NCI-H524 (cell line): ENCODE data around the gene DAB1.
A peak's percentile ranks its signal among the peaks of the same experiment; 100 is the strongest.

Experiments used
- DNase-seq, 2 experiments: peaks; one replicate each; lab custom pipeline; 2025; lab: John Stamatoyannopoulos, UW

Gene DAB1

DNA sequence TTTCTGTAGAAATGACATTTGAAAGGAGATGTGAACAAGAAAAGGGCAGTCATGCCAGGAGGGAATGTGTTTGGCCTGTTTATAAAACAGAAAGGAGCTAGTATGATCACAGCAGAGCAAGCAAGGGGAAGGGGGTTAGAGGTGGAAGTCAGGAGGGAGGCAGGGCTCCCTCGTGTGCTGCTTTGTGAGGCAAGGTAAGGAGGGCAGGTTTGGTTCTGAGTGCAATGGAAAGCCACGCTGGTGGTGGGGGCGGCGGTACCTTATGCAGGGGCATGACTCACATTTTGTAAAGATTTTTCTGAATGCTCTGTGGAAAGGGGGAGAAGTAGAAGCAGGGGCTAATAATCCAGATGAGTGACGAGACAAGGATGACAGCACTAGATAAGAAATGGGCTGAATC, 260.5 kb downstream of the DAB1 start:
- no peak for DNase-seq

DNA sequence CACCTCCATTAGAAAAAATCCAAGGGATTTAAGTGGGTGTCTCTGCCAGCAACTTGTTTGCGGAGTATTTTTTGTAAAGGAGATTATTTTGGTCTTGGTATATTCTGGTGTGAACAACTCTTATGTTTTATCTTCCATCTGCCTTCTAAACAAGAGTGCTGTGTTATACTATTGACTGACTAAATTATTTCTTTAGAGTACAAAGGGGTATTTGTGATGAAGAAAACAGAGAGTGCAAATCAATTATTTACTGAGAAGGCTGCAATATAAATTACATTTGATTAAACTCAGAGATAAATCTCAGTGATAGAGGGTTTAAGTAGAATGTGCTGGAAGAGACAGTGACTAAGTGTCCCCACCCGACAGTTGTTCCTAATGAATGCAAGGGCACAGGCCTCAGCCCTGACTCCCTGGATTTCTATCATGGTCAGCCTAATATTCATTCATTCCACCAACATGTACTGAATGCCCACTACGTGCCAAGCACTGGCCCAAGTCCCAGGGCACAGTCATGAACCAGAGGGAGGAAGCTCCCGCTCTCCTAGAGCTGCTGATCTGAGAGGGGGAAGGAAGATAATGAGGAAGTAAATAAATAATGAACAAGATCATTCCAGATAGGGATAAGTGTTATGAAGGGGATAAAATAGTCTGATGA, 261.1 kb downstream of the DAB1 start:
- no peak for DNase-seq

DNA sequence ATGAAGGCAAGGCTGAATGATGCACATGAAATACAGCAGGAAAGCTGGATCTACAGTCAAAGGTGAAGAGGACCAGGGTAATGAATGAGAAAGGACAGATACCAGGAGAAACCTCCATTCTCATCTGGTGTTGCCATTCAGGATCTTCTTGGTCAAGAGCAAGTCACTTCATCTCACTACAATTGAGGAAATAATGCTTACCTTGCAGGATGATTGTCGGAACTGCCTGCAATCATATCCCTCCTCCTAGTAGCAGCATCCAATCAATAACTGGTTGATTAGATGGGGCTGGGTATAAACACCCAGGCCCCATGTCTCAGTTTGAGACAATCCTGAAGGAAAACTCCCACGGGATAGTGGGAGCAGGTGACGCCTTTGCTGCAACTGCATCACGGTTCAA, 263.3 kb downstream of the DAB1 start:
- no peak for DNase-seq

DNA sequence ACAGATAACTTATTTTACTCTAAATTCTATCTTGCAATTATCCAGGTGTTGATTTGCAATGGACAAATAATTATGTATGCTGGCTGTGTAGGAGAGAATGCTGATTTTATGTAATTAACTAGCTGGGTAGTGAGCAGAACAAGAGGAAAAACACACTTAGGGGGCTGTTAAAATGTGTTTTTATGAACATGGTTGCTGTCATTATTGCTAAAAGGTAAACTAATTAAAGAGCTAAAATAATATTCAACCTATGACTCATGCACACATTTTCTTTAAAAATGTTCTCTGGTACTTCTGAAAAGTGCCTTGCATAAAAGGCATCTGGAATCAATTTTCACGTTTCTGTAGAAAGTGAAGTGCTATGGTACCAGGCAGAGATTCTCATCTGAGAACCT, 265.3 kb downstream of the DAB1 start:
- DNase-seq = no peak

DNA sequence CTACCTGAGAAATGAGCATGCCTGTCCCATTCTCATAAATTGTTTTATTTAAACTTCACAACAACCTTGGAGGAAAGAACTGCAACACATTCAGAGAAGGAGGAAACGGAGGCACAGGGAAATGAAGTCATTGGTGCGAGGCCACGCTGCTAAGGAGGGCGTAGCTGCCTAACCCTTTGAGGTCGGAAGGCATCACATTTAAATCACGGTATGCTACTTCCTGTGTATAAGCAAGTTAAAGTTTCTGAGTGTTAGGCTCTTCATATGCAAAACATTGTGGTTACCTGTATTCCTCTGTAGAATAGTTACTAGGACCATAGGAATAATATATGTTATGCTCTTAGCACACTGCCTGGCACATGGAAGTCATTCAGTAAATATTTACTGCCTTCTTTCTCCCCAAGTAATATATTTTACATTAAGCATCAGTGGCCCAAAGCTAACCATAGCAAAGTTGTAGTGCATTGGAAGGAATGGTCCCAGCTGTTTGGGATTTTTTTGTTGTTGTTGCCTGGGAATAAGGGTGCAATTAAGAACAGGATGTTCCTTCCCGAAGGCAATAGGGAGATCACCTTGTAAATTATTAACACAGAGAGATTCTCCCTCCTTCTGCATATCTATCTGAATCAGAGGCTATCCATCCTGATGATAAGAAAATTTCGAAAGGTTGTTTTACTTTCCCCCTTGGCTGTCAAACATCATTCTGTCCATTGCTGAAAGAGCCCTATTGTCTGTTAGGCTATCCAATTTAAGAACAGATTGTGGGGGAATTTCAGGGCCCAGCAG, 265.8 kb downstream of the DAB1 start:
- no peak for DNase-seq

DNA sequence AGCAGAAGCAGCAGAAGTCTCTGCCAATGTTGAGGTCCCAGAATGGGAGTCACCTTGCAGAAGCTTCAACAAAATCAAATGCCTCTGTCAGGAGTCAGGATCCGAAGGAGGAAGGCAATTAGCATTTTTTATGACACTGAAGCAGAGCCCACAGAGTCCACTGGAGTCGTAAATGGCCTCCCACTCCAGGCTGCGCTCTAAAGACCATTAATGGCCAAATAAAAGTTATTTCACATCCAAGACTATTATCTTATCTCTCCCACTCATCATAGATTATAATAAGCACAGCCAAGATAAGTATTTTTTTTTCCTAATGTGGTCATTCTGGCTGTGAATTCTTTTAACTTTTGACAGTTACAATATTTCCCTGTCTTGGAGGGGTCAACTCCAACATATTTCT, 267.0 kb downstream of the DAB1 start:
- DNase-seq = no peak

DNA sequence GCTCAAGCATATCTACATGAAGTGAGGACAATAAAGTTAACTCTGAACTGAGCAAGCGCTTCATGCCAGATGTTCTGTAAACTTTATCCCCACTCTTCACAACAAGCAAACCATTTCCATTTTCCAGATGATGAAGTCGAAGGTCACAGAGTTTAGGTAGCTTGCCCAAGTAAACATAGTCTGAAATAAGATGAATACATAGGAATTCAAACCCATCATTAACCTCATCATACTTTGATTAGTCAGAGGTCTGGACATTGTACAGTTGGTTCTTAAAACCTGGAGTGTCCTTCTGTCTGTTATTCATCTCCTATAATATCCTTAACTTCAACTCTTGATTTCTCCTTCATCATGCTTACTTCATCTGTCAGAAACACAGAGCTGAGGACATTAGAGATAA, 277.8 kb downstream of the DAB1 start:
- DNase-seq = no peak

DNA sequence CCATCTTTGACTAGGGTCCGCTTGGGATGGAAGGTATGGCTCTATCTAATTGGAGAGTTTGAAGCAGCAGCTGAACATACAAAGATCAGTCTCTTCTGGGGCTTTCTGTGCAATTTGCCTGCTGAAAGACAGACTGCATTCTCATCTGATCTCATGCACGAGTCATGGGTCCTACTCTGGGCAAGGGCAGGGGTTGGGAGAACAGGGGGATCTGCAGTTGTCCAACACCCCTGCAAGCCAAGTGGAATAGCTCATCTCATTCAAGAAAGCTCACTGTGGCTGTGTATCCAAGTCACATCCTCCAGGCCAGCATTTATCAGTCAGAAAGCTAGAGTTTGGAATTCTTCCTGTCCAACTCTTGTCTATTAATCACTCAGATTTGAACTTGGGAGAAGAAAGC, 280.9 kb downstream of the DAB1 start:
- DNase-seq = no peak

DNA sequence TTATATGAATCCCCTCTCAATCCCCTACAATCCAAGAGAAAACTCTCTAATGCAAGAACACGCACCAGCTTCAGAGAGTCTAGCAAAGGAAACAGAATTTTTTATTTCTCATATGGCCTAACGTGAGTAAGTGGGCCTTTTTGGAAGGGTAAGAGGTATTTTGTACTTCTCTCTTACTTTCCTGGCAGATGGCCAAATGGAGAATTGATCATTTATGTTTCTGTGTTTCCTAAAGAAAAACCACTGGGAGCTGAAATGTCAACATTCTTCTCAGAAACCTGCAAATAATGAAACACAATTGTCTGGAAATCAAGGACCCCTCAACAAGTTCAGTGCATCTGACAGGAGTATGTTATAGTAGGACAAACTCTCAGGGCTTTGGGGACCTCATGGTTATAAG, 281.7 kb downstream of the DAB1 start:
- peak in 1 of 2 experiments; percentile 32 for DNase-seq

DNA sequence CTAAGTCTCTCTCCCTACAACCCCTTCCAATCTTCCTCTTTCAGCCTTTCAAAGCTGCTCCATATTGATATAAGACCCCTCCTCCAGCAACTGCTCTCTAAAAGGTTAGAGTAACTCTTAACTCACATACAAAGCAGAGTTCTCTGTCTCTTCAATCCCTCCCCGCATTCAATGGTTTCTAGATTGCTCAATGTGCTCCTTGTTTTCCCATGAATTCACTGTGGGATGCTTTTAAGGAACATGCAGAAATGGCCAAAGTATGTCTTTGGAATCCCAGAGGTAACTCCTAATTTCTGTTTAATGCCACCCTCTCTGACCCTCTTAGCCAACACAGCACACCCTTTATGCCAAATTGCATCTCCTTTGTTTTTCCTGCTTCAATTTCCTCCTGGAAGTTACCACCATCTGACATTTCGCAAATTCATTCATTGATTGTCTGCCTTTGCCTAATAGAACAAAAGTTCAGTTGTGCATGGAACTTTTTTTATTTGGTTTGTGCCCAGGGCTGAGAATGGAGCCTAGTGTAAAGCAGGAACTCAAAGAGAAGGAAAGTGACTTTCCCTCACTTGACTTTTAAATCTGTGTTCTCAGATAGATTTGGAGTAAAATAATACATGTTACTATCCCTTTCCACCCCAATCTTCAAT, 285.3 kb downstream of the DAB1 start:
- DNase-seq = no peak

DNA sequence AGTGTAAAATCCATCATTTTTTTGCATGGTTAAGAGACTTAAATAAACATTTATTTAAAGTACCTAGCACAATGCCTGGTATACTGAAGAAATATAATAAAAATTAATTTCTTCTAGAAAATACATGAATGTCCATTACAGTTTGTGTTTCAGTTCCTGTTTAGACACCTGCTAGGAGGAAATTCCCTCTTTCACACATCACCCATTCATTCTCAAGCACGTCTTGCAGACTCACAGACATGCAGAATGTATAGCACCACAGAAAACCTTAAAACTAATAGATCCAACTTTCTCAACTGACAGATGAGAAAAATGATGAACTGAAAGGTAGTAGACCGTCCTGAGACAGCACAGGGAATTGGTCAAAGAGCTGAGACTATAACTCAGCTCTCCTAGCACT, 285.9 kb downstream of the DAB1 start:
- no peak for DNase-seq

DNA sequence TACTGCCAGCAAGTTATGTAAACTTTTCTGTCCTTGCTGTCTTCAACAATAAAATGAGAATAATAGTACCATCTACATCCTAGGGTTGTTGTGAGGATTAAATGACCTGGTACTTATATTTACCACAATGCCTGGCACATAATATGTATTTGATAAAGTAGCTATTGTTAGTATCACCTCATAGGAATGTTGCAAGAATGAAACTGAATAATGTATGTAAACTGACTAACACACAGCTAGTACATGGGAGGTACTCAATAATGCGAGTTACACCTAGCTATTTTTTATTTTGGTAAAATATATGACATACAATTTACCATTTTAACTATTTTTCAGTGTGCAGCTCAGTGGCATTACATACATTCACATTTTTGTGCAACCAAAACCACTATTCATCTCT, 289.1 kb downstream of the DAB1 start:
- DNase-seq = no peak

DNA sequence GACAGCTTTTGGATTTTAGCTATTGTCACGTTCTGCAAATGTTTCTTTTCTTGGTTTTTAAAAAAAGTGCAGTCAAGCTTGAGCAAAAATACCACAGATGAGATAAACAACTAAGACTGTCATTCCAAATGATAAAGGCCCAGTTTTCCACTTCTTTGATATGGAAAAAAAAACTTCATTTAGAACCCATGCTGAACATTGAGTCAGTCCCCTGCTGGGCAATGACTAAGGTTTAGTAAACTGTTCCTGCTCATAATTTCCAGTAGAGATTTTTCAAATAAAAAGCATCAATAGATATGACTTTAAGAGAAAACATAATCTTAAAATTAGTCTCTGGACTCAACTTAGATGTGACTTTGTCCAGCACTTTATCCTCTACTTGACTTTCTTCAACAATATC, 290.2 kb downstream of the DAB1 start:
- no peak for DNase-seq

DNA sequence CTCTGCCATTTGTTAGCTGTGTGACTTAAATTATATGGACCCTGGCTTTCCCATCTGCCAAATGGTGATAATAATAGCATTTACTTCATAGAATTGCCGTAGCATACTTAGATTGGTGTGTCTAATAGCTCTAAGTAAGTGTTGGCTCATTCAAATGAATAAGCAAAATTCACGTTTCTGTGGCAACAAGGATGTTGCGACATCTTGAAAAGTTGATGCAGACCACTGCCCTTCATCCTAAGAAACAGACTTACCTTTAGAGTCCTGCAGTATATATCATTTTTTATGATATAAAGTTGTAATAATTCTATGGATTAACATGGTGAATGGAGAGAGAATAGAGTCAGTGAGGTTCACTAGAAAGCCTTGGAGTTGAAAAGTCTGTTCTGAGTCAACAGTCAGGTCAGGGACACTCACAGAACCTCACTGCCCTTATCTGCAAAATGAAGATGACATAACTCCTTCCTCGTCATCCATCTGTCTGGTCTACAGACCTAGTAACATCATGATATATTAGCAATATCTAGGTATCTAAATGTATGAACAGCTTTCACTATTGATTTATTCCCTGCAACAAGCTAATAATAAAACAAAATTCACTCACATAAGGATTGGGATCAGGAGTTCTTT, 290.8 kb downstream of the DAB1 start:
- no peak for DNase-seq

DNA sequence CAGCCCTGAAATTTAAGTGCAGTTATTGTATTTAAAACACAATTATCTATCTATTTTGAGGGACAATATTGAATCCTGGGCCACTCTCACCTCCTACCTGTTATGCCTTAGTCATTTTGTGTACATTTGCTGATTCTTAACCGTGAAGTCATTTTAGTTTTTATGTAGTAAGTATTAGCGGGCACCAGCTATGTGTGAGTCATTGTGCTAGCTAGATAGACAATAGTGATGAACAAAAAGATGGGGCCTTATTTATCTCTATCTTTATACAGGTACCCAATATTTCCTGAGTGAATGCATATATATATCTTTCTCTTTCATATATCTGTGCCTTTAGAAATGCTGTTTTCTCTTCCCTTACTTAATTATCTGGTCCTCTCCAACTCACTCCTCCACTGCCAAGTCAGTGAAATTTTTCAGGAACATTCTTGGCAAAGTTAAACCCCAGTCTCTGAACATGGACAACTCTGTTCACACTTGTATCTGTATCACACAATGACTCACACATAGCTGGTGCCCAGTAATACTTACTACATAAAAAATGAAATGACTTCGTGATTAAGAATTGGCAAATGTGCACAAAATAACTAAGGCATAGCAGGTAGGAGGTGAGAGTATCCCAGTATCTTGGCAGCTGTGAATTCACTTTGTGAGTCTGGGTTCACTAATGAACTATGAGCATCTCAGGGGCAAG, 292.0 kb downstream of the DAB1 start:
- no peak for DNase-seq

DNA sequence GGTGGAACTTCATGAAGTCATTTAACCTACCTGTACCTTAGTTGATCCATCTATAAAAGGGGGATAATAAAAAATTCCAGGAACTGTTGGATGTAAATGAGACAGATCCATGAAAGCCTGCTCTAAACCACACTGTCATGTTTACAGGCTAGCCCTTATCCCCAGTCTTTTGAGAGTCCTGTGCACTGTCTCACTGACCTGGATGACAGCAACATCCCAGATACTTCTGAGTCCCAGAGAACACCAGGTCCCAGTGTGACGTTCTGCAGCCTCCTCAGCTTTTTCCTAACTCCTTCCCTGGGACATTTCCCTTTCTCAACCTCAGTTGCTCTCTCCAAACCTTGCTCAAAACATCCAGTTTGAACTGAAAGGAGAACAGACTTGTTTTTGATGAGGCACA, 292.6 kb downstream of the DAB1 start:
- DNase-seq = no peak

DNA sequence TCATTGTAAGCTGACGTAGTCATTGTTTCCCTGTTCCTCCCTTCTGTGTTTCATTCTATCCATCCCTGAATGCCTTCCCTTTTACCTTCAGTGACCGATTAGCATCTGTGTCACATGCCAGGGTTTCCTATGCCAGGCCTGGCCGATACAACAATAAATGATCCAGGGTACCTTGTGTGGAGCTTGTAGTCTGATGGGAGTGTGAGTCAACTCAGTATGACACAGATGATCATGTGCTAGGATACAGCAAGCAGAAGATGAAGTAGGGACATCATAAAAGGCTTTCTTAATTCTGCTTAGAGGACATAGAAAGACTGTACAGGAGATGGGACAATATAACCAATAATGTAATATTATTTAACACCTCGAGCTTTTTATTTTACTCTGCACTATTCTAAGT, 294.0 kb downstream of the DAB1 start:
- no peak for DNase-seq

DNA sequence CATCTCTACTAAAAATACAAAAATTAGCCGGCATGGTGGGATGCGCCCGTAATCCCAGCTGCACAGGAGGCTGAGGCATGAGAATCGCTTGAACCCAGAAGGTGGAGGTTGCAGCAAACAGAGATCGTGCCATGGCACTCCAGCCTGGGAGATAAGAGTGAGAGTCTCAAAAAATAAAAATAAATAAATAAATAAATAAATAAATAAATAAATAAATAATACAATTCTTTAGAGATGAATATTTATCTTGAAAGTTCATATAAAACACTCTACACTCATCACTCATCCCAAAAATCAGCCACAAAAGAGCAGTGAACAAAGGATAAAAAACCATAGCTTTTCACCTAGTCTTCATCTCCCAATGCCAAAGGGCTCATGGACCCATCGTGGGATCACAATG, 295.9 kb downstream of the DAB1 start:
- DNase-seq = no peak

DNA sequence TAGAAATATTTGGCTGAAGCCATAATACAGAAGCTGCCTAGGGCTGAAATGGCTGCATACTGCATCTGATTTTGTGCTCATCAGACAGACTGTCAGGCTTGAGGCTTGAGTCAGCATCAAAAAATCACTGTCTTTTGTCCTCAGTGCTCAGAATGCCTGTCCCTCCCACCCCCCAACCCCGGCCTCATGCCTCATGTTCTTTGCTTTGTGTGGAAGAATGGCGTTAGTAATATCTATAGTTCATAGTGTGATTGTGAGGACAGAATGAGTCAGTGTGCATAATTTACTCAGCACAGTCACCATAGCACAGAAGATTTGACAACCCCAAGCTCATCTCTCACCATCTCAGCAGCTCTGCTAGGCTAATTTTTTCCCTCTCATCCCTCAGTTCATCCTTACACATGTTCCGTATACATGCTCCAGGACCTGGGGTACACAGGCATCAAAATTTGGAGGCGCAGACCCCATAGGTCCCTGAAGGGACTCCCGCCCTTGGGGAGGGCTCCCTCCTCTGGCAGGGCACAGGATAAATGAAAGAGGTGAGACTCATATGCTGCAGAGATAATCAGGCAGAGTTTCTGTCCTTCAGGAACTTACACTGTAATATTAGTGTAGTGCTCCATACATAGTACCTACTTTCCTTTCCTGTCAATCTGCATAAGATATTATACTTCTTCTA, 299.0 kb downstream of the DAB1 start:
- no peak for DNase-seq

DNA sequence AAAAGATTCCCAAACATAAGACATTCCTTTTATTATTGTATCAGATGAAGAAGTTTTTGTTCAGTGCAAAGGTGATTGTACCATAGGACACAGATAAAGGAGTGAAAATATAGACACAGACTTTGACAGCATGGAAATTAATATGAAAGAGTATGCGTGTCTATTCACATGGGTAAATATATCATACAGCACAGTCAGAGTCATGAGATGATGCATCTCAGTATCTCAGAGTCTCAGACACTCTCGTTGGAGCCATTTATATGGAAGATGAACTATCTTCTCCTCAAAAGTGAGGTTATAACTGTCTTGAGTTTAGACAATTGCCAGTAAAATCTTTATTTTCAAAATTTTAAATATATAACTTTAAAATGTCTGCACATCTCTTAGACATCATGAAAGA, 299.7 kb downstream of the DAB1 start:
- DNase-seq = no peak

DNA sequence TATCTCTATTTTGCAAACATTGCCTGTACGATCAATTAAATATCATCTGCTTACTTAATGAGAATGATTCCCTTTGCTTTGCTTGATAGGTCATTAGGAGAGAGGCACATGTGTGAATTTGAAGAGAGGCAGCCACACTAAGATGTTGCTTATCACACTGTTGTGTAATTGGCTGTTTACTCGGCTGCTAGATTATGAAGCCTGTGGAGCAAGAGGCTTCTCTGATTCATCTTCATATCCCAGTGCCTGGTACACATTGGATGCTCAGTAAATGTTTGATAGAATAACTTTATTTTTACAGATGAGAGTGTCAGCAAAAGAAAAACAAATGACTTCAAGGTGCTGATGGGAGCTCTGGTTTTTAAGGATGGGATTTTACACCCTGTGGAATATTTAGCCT, 301.8 kb downstream of the DAB1 start:
- DNase-seq = no peak
